Measurements from ENCODE around the gene HACD1.
A peak's percentile ranks its signal among the peaks of the same experiment; 100 is the strongest.
"Not testable (repeated sequence)": the region's sequence is repeated elsewhere in the genome, so short reads cannot be mapped to it uniquely, and the experiment has no call there.

Gene HACD1

GRCh38 chr10:17643339-17643754 is 26.2 kb upstream of the HACD1 start:
- DNase-seq: no peak

GRCh38 chr10:17640331-17640816 is 23.2 kb upstream of the HACD1 start:
- no peak for DNase-seq

GRCh38 chr10:17637869-17638268 is 20.7 kb upstream of the HACD1 start:
- DNase-seq: no peak

- no peak for DNase-seq
Measured at GRCh38 chr10:17633353-17633752, 16.2 kb upstream of the HACD1 start.

- DNase-seq: not testable (repeated sequence)
Measured at GRCh38 chr10:17632590-17632989, 15.4 kb upstream of the HACD1 start.

- DNase-seq: no peak
Measured at GRCh38 chr10:17626656-17627055, 9.5 kb upstream of the HACD1 start.

- DNase-seq: no peak
Measured at GRCh38 chr10:17624996-17625395, 7.8 kb upstream of the HACD1 start.

- DNase-seq: no peak
Measured at GRCh38 chr10:17622061-17622460, 4.9 kb upstream of the HACD1 start.

- DNase-seq: peak; percentile 15 to 18
Measured at GRCh38 chr10:17616403-17617030, 657 bp downstream of the HACD1 start.

GRCh38 chr10:17609523-17610079 is 7.6 kb downstream of the HACD1 start:
- no peak for DNase-seq

- DNase-seq: peak in 1 of 2 donors; percentile 33
Measured at GRCh38 chr10:17607603-17608332, 9.4 kb downstream of the HACD1 start.

GRCh38 chr10:17607060-17607459 is 10.1 kb downstream of the HACD1 start:
- no peak for DNase-seq

- DNase-seq: no peak
Measured at GRCh38 chr10:17606547-17607040, 10.6 kb downstream of the HACD1 start.

- no peak for DNase-seq
Measured at GRCh38 chr10:17605936-17606335, 11.2 kb downstream of the HACD1 start.

GRCh38 chr10:17599089-17599488 is 18.1 kb downstream of the HACD1 start:
- no peak for DNase-seq

- no peak for DNase-seq
Measured at GRCh38 chr10:17597386-17597785, 19.8 kb downstream of the HACD1 start.

GRCh38 chr10:17590969-17591645 is 26.1 kb downstream of the HACD1 start:
- no peak for DNase-seq

- DNase-seq: not testable (repeated sequence)
Measured at GRCh38 chr10:17589316-17589715, 27.9 kb downstream of the HACD1 start.

GRCh38 chr10:17588420-17588819 is 28.8 kb downstream of the HACD1 start:
- no peak for DNase-seq

GRCh38 chr10:17587321-17587720 is 29.9 kb downstream of the HACD1 start:
- not testable (repeated sequence) for DNase-seq

- DNase-seq: no peak
Measured at GRCh38 chr10:17586821-17587234, 30.3 kb downstream of the HACD1 start.

GRCh38 chr10:17585016-17585415 is 32.2 kb downstream of the HACD1 start:
- no peak for DNase-seq

- DNase-seq: no peak
Measured at GRCh38 chr10:17580885-17581284, 36.3 kb downstream of the HACD1 start.

All from activated CD4-positive, alpha-beta T cell treated with anti-CD3 and anti-CD28 coated beads for 4 hours (primary cell).